A549 (cell line): Measurements from ENCODE around the gene AFF3. TPM values are rescaled to one million over a fixed set of nuclear protein-coding genes. Genes with fewer than 3 reads are reported as not detected.
A peak's percentile ranks its signal among the peaks of the same experiment; 100 is the strongest.

Source experiments
- ATAC-seq, 2 experiments: fragments of 200-7000 bp in 1 of 2; fragments of >200 bp in 1 of 2; cut with Nextera tagmentation in 1 of 2; cut with Tn5 transposase in 1 of 2; 3 replicates each; pipeline versions ENCODE4 v1.8.0 to v1.9.1; 2018 to 2020; ENCODE audit warnings: mild to moderate bottlenecking in 1 of 2, moderate library complexity in 1 of 2
- CTCF ChIA-PET: fragments of 300-600 bp; sonication (Branson Sonifier 250); formaldehyde crosslinking; extraction: SDS; loops from one replicate; lab custom pipeline; 2021; ENCODE audit warnings: antibody characterized with exemption, inconsistent platforms; lab: Yijun Ruan, JAX
- POLR2A ChIA-PET: fragments of 350-600 bp; formaldehyde crosslinking; extraction: SDS; loops from one replicate; lab custom pipeline; 2021; ENCODE audit warnings: antibody characterized with exemption, inconsistent platforms; lab: Yijun Ruan, JAX
- DNase-seq, 2 experiments: peaks; one replicate each; pipeline versions ENCODE4 v3.0.0 to v3.0.0-alpha.2; 2011 to 2016; ENCODE audit warnings: low read depth in 1 of 2, low spot score in 1 of 2
- FAIRE-seq: peaks from 2 replicates; lab custom pipeline; 2011; peaks lifted over from hg19 to GRCh38; lab: Jason Lieb, UNC
- H3K27ac ChIP-seq, 2 experiments: fragments of >200 bp; sonication (Bioruptor Twin); formaldehyde crosslinking; 3 replicates each; pipeline ENCODE4 v1.5.1; 2016 to 2017
- H3K4me1 ChIP-seq: fragments of >200 bp; sonication (Bioruptor Twin); formaldehyde crosslinking; 3 replicates; pipeline ENCODE4 v1.6.1; 2016
- H3K4me2 ChIP-seq: fragments of >200 bp; sonication (Bioruptor Twin); formaldehyde crosslinking; 3 replicates; pipeline ENCODE4 v1.6.1; 2016
- H3K4me3 ChIP-seq: fragments of >200 bp; sonication (Bioruptor Twin); formaldehyde crosslinking; 3 replicates; pipeline ENCODE4 v1.5.1; 2016
- H3K9me3 ChIP-seq: fragments of >200 bp; sonication (Bioruptor Twin); formaldehyde crosslinking; 3 replicates; pipeline ENCODE4 v1.6.1; 2016
- ATOH8 ChIP-seq: fragments of 250-450 bp; sonication (Bioruptor Pico); IDR thresholded peaks from 2 replicates; pipeline ENCODE4 v1.5.0; 2020; ENCODE audit warnings: low read depth, mild to moderate bottlenecking, moderate library complexity
- CHD2 ChIP-seq: fragments of 150-350 bp; IDR thresholded peaks from 2 replicates; pipeline ENCODE4 v1.6.1; 2014; ENCODE audit warnings: low read length; ENCODE audit not compliant: partially characterized antibody
- ESRRA ChIP-seq: fragments of 150-350 bp; IDR thresholded peaks from 2 replicates; pipeline ENCODE4 v1.6.1; 2014; ENCODE audit warnings: mild to moderate bottlenecking, low read length, borderline replicate concordance
- FOSL2 ChIP-seq, 2 experiments: fragments of 450-650 bp in 1 of 2; fragments of >200 bp in 1 of 2; sonication (Bioruptor Twin) in 1 of 2; formaldehyde crosslinking; IDR thresholded peaks; 2 replicates each; pipeline versions ENCODE4 v1.5.0 to v1.6.1; 2016 to 2020; ENCODE audit warnings: mild to moderate bottlenecking in 1 of 2, moderate library complexity in 1 of 2
- HOXB5 ChIP-seq: fragments of 250-450 bp; sonication (Bioruptor Pico); IDR thresholded peaks from 2 replicates; pipeline ENCODE4 v1.5.0; 2020; ENCODE audit warnings: mild to moderate bottlenecking, moderate library complexity
- JUN ChIP-seq, 2 experiments: fragments of >200 bp; sonication (Bioruptor Twin); formaldehyde crosslinking; IDR thresholded peaks; 2 replicates in 1 of 2; 3 replicates in 1 of 2; pipeline ENCODE4 v1.6.1; 2016 to 2017
- KDM1A ChIP-seq: fragments of 200-600 bp; sonication (generic); IDR thresholded peaks from 2 replicates; pipeline ENCODE4 v1.6.1; 2016; ENCODE audit warnings: low read depth, mild to moderate bottlenecking
- KDM5A ChIP-seq: fragments of 200-600 bp; sonication (generic); IDR thresholded peaks from 2 replicates; pipeline ENCODE4 v1.6.1; 2016; ENCODE audit warnings: antibody characterized with exemption, mild to moderate bottlenecking
- MAFK ChIP-seq: fragments of 450-650 bp; IDR thresholded peaks from 2 replicates; pipeline ENCODE4 v1.6.1; 2014; ENCODE audit not compliant: partially characterized antibody
- MAZ ChIP-seq: fragments of 150-350 bp; IDR thresholded peaks from 2 replicates; pipeline ENCODE4 v1.6.1; 2014; ENCODE audit warnings: antibody characterized with exemption, low read depth, low read length, borderline replicate concordance
- PBX3 ChIP-seq: IDR thresholded peaks from 2 replicates; pipeline ENCODE4 v1.6.1; 2012
- PHF8 ChIP-seq: fragments of 200-600 bp; sonication (generic); IDR thresholded peaks from 2 replicates; pipeline ENCODE4 v1.6.1; 2016; ENCODE audit warnings: low read depth, mild to moderate bottlenecking, antibody characterized with exemption, moderate library complexity, borderline replicate concordance
- POLR2A ChIP-seq: IDR thresholded peaks from 2 replicates; pipeline ENCODE4 v1.6.1; 2012; ENCODE audit warnings: mild to moderate bottlenecking, low read length
- RAD21 ChIP-seq, 2 experiments: fragments of >200 bp in 1 of 2; sonication (Bioruptor Twin) in 1 of 2; formaldehyde crosslinking in 1 of 2; IDR thresholded peaks in 1 of 2; conservative IDR thresholded peaks in 1 of 2; 2 replicates in 1 of 2; 3 replicates in 1 of 2; pipeline ENCODE4 v1.6.1; 2012 to 2018; ENCODE audit warnings: inconsistent platforms in 1 of 2
- RARB ChIP-seq: fragments of 250-450 bp; sonication (Bioruptor Pico); IDR thresholded peaks from 2 replicates; pipeline ENCODE4 v1.8.0; 2021; ENCODE audit warnings: mild to moderate bottlenecking, moderate library complexity
- REST ChIP-seq: fragments of 200-600 bp; sonication (generic); IDR thresholded peaks from 2 replicates; pipeline ENCODE4 v1.6.1; 2016; ENCODE audit warnings: antibody characterized with exemption, mild to moderate bottlenecking, moderate library complexity
- RNF2 ChIP-seq: fragments of 200-600 bp; sonication (generic); IDR thresholded peaks from 2 replicates; pipeline ENCODE4 v1.6.1; 2016; ENCODE audit warnings: low read depth, mild to moderate bottlenecking, antibody characterized with exemption, moderate library complexity, borderline replicate concordance
- TFCP2L1 ChIP-seq: fragments of 250-450 bp; sonication (Bioruptor Pico); IDR thresholded peaks from 2 replicates; pipeline ENCODE4 v1.5.0; 2021; ENCODE audit warnings: mild to moderate bottlenecking
- ZFP36 ChIP-seq: fragments of 450-650 bp; IDR thresholded peaks from 2 replicates; pipeline ENCODE4 v1.6.1; 2014; ENCODE audit warnings: borderline replicate concordance; ENCODE audit not compliant: partially characterized antibody
- ZNF302 ChIP-seq: fragments of 250-450 bp; sonication (Bioruptor Pico); IDR thresholded peaks from 2 replicates; pipeline ENCODE4 v1.9.0; 2021; ENCODE audit warnings: inconsistent platforms, mild to moderate bottlenecking, moderate library complexity
- ZSCAN20 ChIP-seq: fragments of 250-450 bp; sonication (Bioruptor Pico); IDR thresholded peaks from 2 replicates; pipeline ENCODE4 v1.8.0; 2022; ENCODE audit warnings: mild to moderate bottlenecking, moderate library complexity
- WGBS: methylation state at CpG from one replicate; pipeline ENCODE4 v1.1.6; 2017; ENCODE audit errors: missing lambda C conversion rate; 5-methylcytosine and 5-hydroxymethylcytosine counted together
- polyA plus RNA-seq, 4 experiments: library from polyadenylated mRNA; depleted of rRNA in 3 of 4; stranded (reverse); fragments of >200 nt; fragmentation: RNase III in 1 of 4; extraction: RNeasy Plus Mini Kit Qiagen cat#74134 plus additional on column Dnase treatment in 1 of 4; gene quantifications; 2 replicates in 3 of 4; 3 replicates in 1 of 4; pipeline ENCODE4 v1.2.3, GENCODE V29; 2011 to 2017
- TF ChIP-seq, protein P1 (sequence below): IDR thresholded peaks from 2 replicates; pipeline ENCODE4 v1.6.1; 2012

Gene AFF3
- polyA plus RNA-seq, 2 of the 4 experiments (the other 2 are of a cell fraction), result not detected

GRCh38 chr2:100145893-100146656 lies 3.7 kb upstream of the AFF3 start:
- ATAC-seq, result no peak
- no peak overlapping the region for H3K27ac ChIP-seq
- WGBS, result 41% methylated on average over 11 of the region's 11 CpGs
- CTCF ChIA-PET, result no interaction called here
- FAIRE-seq, result no peak
- no peak for TF ChIP-seq ESRRA
- TF ChIP-seq HOXB5, result no peak
- TF ChIP-seq ZFP36, result no peak
- TF ChIP-seq MAFK, result peak; percentile 68
- TF ChIP-seq RNF2, result no peak
- no peak overlapping the region for H3K4me3 ChIP-seq
- no peak overlapping the region for H3K4me2 ChIP-seq
- POLR2A ChIA-PET, result no interaction called here
- DNase-seq, result no peak
- H3K9me3 ChIP-seq, result no peaks in the 10 kb centered on the region
- H3K4me1 ChIP-seq, result no peaks in the 10 kb centered on the region

DNA sequence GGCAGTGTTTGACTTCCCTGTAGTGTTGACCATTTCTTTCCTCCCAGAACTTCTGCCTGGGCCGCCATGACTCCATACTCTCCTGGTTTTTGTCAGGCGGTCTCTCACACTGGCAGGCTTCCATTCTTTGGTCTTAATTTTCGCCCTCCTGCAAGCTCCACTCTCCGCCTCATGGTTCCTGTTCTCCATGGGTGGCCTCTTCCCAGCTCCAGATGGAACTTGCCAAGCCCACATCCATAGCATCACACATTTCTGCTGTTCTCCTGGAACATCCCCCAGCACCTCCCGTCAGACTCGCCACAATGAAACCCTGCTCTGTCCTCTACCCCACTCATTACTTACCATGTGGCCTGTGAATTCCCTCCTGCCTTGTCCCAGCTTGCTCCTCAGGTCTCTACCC lies 896 bp upstream of the AFF3 start:
- Histone ChIP-seq H3K27ac (no peak overlapping the region), H3K4me1 (no peaks in the 10 kb centered on the region), H3K4me2 (no peak overlapping the region), H3K4me3 (no peak overlapping the region), H3K9me3 (no peaks in the 10 kb centered on the region)
- WGBS, result 26% methylated on average over 6 of the region's 6 CpGs
- DNase-seq, result no peak
- FAIRE-seq, result no peak
- POLR2A ChIA-PET, result no interaction called here
- no peak for TF ChIP-seq JUN (IDR thresholded peaks at IDR 0.05)
- no peak for TF ChIP-seq PHF8
- no peak for TF ChIP-seq ZSCAN20 (CRISPR knock-in tag)
- TF ChIP-seq CHD2, result no peak
- TF ChIP-seq TFCP2L1, result no peak
- no peak for TF ChIP-seq RARB (CRISPR knock-in tag)
- no peak for TF ChIP-seq ZNF302 (CRISPR knock-in tag)
- TF ChIP-seq FOSL2 (IDR thresholded peaks at IDR 0.05), result no peak
- TF ChIP-seq FOSL2 (CRISPR knock-in tag; IDR thresholded peaks at IDR 0.05), result no peak
- no peak for TF ChIP-seq PBX3
- TF ChIP-seq, protein P1, sequence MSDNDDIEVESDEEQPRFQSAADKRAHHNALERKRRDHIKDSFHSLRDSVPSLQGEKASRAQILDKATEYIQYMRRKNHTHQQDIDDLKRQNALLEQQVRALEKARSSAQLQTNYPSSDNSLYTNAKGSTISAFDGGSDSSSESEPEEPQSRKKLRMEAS, result no peak
- CTCF ChIA-PET, result no interaction called here
- no peak for ATAC-seq

GRCh38 chr2:100141906-100142305 lies 484 bp downstream of the AFF3 start:
- POLR2A ChIA-PET, result no interaction called here
- H3K27ac ChIP-seq, result no peak overlapping the region
- FAIRE-seq (no peak), DNase-seq (no peak), ATAC-seq (no peak)
- H3K9me3 ChIP-seq, result no peaks in the 10 kb centered on the region
- no peak overlapping the region for H3K4me2 ChIP-seq
- 41% methylated on average over 3 of the region's 3 CpGs for WGBS
- no peak overlapping the region for H3K4me3 ChIP-seq
- CTCF ChIA-PET, result no interaction called here
- no peaks in the 10 kb centered on the region for H3K4me1 ChIP-seq
- no peak for TF ChIP-seq MAFK
- no peak for TF ChIP-seq RNF2

DNA sequence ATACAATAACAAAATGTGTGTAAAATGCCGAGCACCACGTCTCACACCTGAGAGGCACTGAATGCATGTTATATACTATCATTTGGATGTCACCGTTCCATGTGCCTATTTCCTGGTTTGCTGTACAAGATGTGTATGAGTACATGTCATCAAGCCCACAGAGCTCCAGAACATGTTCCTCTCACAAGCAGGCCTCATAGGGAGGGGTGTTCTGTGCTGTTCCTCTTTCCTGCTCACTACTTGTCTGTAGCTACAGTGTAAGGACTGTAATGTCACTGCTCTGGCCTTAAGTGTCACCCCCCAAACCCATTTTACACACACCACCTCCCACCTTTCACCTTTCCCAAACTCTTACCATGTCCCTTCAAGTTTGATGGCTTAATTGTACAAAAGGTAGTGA lies 1.8 kb downstream of the AFF3 start:
- POLR2A ChIA-PET, result no interaction called here
- no peak for FAIRE-seq
- Histone ChIP-seq H3K4me2 (no peak overlapping the region), H3K4me3 (no peak overlapping the region)
- TF ChIP-seq RNF2 (no peak), ATOH8 (CRISPR knock-in tag) (no peak), RAD21 (conservative IDR thresholded peaks at IDR 0.05 in 1 of 2, IDR thresholded peaks at IDR 0.05 in 1 of 2) (no peak), MAZ (no peak), MAFK (no peak), ESRRA (no peak), POLR2A (no peak), CHD2 (no peak), KDM1A (no peak), KDM5A (no peak), REST (no peak), HOXB5 (no peak)
- TF ChIP-seq, all 56 proteins: peak for 0
- Histone ChIP-seq H3K27ac (no peak overlapping the region), H3K9me3 (no peaks in the 10 kb centered on the region), H3K4me1 (no peaks in the 10 kb centered on the region)
- WGBS, result 40% methylated on average over 3 of the region's 3 CpGs
- DNase-seq (no peak), ATAC-seq (no peak)
- CTCF ChIA-PET, result no interaction called here
